Ovary (tissue), 3 donors: ENCODE data around the gene USP47.

ENCODE experiments used
- POLR2A ChIP-seq: fragments of 450-650 bp; IDR thresholded peaks from one replicate; pipeline ENCODE4 v1.6.1; 2017; ENCODE audit warnings: antibody characterized with exemption, mild to moderate bottlenecking, moderate library complexity
- TF ChIP-seq, protein P1 (sequence below), 3 donors: fragments of 450-650 bp in 2 of 3; fragments of 200-600 bp in 1 of 3; IDR thresholded peaks; one replicate each; pipeline versions ENCODE4 v1.5.1 to v1.8.0; 2016 to 2022; ENCODE audit warnings: antibody characterized with exemption in 3 of 3, mild to moderate bottlenecking in 1 of 3
- donor health status: DM: no; HTN: no; CAD: no.

DNA sequence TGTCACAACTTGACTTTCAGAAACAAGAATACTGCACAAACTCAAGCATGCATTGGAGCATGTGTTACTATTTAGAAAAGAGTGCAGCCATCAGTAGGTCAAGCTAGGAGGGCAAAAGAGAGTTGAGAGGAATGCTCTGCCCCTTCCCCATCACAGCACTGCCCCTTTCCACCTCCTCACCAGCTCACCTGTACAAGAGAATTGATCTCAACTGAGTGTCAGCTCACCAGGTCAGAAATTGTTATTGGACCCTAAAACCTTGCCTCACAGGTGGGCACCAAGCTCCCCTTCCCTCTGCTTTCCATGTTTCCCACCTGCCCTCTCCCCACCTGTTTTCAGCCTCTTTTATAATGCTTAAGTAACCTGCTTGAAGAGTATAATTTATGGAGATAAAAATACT, 117.8 kb downstream of the USP47 start:
- TF ChIP-seq, protein P1, sequence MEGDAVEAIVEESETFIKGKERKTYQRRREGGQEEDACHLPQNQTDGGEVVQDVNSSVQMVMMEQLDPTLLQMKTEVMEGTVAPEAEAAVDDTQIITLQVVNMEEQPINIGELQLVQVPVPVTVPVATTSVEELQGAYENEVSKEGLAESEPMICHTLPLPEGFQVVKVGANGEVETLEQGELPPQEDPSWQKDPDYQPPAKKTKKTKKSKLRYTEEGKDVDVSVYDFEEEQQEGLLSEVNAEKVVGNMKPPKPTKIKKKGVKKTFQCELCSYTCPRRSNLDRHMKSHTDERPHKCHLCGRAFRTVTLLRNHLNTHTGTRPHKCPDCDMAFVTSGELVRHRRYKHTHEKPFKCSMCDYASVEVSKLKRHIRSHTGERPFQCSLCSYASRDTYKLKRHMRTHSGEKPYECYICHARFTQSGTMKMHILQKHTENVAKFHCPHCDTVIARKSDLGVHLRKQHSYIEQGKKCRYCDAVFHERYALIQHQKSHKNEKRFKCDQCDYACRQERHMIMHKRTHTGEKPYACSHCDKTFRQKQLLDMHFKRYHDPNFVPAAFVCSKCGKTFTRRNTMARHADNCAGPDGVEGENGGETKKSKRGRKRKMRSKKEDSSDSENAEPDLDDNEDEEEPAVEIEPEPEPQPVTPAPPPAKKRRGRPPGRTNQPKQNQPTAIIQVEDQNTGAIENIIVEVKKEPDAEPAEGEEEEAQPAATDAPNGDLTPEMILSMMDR (IDR thresholded peaks at IDR 0.05), result no peak
- no peak for TF ChIP-seq POLR2A
